ENCODE results near the gene PGBD5. TPM values are rescaled to one million over a fixed set of nuclear protein-coding genes. Genes with fewer than 3 reads are reported as not detected.

The PGBD5 gene
- total RNA-seq, 1 donor from 2014 or later: 16.2 TPM

GRCh38 chr1:230291731-230292620, 134.2 kb downstream of the PGBD5 start:
- TF ChIP-seq CTCF (IDR thresholded peaks at IDR 0.05; ENCODE audit: unreplicated experiment): no peak
- H3K36me3 Mint-ChIP-seq (ENCODE audit: insufficient read depth): no peaks in the 10 kb centered on the region
- H3K4me1 Mint-ChIP-seq (ENCODE audit: low read depth): no peaks in the 10 kb centered on the region
- no peak for DNase-seq (ENCODE audit: low spot score, unreplicated experiment)
- H3K27me3 Mint-ChIP-seq: peaks cover 35% of the 10 kb centered on the region
- no peak overlapping the region for H3K4me3 Mint-ChIP-seq (ENCODE audit: low read depth)
- H3K27ac Mint-ChIP-seq: no peak overlapping the region
- no peaks in the 10 kb centered on the region for H3K9me3 Mint-ChIP-seq (ENCODE audit: low read depth)

GRCh38 chr1:230289350-230289644, 136.8 kb downstream of the PGBD5 start:
- Mint-ChIP-seq H3K9me3 (ENCODE audit: low read depth) (no peaks in the 10 kb centered on the region), H3K4me1 (ENCODE audit: low read depth) (peaks cover 5% of the 10 kb centered on the region), H3K36me3 (ENCODE audit: insufficient read depth) (peaks cover 6% of the 10 kb centered on the region), H3K4me3 (ENCODE audit: low read depth) (no peak overlapping the region), H3K27ac (no peak overlapping the region), H3K27me3 (peaks cover 33% of the 10 kb centered on the region)
- DNase-seq (ENCODE audit: low spot score, unreplicated experiment): no peak
- no peak for TF ChIP-seq CTCF (IDR thresholded peaks at IDR 0.05; ENCODE audit: unreplicated experiment)

- no peak overlapping the region for H3K27ac Mint-ChIP-seq
- H3K4me3 Mint-ChIP-seq (ENCODE audit: low read depth): no peak overlapping the region
- H3K9me3 Mint-ChIP-seq (ENCODE audit: low read depth): no peaks in the 10 kb centered on the region
- DNase-seq (ENCODE audit: low spot score, unreplicated experiment): no peak
- H3K27me3 Mint-ChIP-seq: peaks cover 31% of the 10 kb centered on the region
- peaks cover 8% of the 10 kb centered on the region for H3K36me3 Mint-ChIP-seq (ENCODE audit: insufficient read depth)
- H3K4me1 Mint-ChIP-seq (ENCODE audit: low read depth): peaks cover 5% of the 10 kb centered on the region
- TF ChIP-seq CTCF (IDR thresholded peaks at IDR 0.05; ENCODE audit: unreplicated experiment): no peak
These were observed 137.3 kb downstream of the PGBD5 start for GRCh38 chr1:230288641-230289349.

- TF ChIP-seq CTCF (IDR thresholded peaks at IDR 0.05; ENCODE audit: unreplicated experiment): no peak
- Mint-ChIP-seq H3K27ac (no peak overlapping the region), H3K4me3 (ENCODE audit: low read depth) (no peak overlapping the region), H3K9me3 (ENCODE audit: low read depth) (no peaks in the 10 kb centered on the region), H3K4me1 (ENCODE audit: low read depth) (peaks cover 5% of the 10 kb centered on the region), H3K27me3 (peaks cover 21% of the 10 kb centered on the region), H3K36me3 (ENCODE audit: insufficient read depth) (peaks cover 10% of the 10 kb centered on the region)
- DNase-seq (ENCODE audit: low spot score, unreplicated experiment): no peak
These were observed 138.3 kb downstream of the PGBD5 start for GRCh38 chr1:230287674-230288315.

- H3K36me3 Mint-ChIP-seq (ENCODE audit: insufficient read depth): peaks cover 12% of the 10 kb centered on the region
- peaks cover 12% of the 10 kb centered on the region for H3K27me3 Mint-ChIP-seq
- no peaks in the 10 kb centered on the region for H3K9me3 Mint-ChIP-seq (ENCODE audit: low read depth)
- no peak overlapping the region for H3K27ac Mint-ChIP-seq
- H3K4me3 Mint-ChIP-seq (ENCODE audit: low read depth): no peak overlapping the region
- H3K4me1 Mint-ChIP-seq (ENCODE audit: low read depth): peaks cover 5% of the 10 kb centered on the region
- no peak for TF ChIP-seq CTCF (IDR thresholded peaks at IDR 0.05; ENCODE audit: unreplicated experiment)
- no peak for DNase-seq (ENCODE audit: low spot score, unreplicated experiment)
These were observed 139.3 kb downstream of the PGBD5 start for GRCh38 chr1:230286890-230287269.
